ENCODE data around the gene NINL. TPM values are rescaled to one million over a fixed set of nuclear protein-coding genes. Genes with fewer than 3 reads are reported as not detected.

The NINL gene
- total and polyA plus RNA-seq, 2 of the 8 experiments (the other 6 are each of a cell fraction or from before 2014, with no cell fraction given), result 15.3 to 30.0 TPM

DNA sequence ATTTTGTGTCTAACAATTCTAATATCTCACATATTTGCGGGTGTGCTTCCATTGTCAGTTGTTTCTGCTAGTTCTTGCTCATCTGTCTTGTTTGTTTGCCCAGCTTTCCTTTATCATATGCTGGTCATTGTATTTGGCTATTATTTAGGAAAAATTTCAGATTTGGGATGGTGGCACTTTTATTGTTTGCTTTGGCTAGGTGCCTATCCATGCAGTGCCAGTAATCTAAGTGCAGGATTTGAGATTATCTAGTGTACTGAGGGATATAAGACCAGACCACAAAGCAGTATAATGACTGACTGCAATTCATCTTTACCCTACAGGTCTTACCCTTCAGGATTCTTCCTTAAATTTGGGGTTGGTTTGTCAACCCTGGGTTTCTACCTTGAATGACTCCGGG, 63.9 kb downstream of the NINL start (continued):
- TF ChIP-seq ZNF274 (IDR thresholded peaks at IDR 0.05; ENCODE audit: borderline replicate concordance, extremely low read depth, low read length) (no peak), CBX8 (IDR thresholded peaks at IDR 0.05; ENCODE audit: borderline replicate concordance, low read depth, low read length) (no peak), TAF1 (IDR thresholded peaks at IDR 0.05; ENCODE audit: low read depth, low read length) (no peak), RFX5 (IDR thresholded peaks at IDR 0.05; ENCODE audit: borderline replicate concordance, low read depth, low read length) (no peak), SP4 (IDR thresholded peaks at IDR 0.05; ENCODE audit: low read length) (no peak), PHF8 (conservative IDR thresholded peaks at IDR 0.05; ENCODE audit: low read depth, low read length) (no peak), SIX5 (IDR thresholded peaks at IDR 0.05; ENCODE audit: low read depth, low read length) (no peak), RAD21 (IDR thresholded peaks at IDR 0.05 in 1 of 2, conservative IDR thresholded peaks at IDR 0.05 in 1 of 2; ENCODE audit: low read depth in 2 of 2, low read length in 2 of 2) (no peak), HDAC6 (IDR thresholded peaks at IDR 0.05; ENCODE audit: low read depth, low read length) (no peak), ASH2L (IDR thresholded peaks at IDR 0.05; ENCODE audit: low read length) (no peak)
